ENCODE measurements around the gene VPS54.

DNA sequence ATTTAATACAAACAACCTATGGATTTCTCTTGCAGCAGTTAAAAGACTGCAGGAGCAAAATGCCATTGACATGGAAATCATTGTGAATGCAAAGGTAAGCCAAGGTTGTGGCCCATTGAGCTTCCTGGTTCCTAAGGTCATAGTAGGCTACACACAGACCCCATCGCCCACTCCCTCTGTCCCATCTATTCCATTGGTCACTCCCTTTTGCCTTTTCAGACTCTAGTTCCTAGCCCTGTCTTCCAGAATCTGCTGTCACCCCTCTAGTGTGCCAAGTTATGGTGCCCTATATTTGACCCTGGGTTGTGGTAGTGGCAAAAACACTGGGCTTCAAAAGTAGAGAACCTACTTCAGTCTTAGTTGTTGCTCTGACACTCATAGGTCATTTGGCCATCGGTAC is 132.8 kb downstream of the VPS54 start:
- TF ChIP-seq, protein P1, sequence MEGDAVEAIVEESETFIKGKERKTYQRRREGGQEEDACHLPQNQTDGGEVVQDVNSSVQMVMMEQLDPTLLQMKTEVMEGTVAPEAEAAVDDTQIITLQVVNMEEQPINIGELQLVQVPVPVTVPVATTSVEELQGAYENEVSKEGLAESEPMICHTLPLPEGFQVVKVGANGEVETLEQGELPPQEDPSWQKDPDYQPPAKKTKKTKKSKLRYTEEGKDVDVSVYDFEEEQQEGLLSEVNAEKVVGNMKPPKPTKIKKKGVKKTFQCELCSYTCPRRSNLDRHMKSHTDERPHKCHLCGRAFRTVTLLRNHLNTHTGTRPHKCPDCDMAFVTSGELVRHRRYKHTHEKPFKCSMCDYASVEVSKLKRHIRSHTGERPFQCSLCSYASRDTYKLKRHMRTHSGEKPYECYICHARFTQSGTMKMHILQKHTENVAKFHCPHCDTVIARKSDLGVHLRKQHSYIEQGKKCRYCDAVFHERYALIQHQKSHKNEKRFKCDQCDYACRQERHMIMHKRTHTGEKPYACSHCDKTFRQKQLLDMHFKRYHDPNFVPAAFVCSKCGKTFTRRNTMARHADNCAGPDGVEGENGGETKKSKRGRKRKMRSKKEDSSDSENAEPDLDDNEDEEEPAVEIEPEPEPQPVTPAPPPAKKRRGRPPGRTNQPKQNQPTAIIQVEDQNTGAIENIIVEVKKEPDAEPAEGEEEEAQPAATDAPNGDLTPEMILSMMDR (IDR thresholded peaks at IDR 0.05) = no peak
- no peak for TF ChIP-seq NR3C1 (CRISPR knock-in tag; conservative IDR thresholded peaks at IDR 0.05; ENCODE audit: low read depth)
- TF ChIP-seq, protein P2, sequence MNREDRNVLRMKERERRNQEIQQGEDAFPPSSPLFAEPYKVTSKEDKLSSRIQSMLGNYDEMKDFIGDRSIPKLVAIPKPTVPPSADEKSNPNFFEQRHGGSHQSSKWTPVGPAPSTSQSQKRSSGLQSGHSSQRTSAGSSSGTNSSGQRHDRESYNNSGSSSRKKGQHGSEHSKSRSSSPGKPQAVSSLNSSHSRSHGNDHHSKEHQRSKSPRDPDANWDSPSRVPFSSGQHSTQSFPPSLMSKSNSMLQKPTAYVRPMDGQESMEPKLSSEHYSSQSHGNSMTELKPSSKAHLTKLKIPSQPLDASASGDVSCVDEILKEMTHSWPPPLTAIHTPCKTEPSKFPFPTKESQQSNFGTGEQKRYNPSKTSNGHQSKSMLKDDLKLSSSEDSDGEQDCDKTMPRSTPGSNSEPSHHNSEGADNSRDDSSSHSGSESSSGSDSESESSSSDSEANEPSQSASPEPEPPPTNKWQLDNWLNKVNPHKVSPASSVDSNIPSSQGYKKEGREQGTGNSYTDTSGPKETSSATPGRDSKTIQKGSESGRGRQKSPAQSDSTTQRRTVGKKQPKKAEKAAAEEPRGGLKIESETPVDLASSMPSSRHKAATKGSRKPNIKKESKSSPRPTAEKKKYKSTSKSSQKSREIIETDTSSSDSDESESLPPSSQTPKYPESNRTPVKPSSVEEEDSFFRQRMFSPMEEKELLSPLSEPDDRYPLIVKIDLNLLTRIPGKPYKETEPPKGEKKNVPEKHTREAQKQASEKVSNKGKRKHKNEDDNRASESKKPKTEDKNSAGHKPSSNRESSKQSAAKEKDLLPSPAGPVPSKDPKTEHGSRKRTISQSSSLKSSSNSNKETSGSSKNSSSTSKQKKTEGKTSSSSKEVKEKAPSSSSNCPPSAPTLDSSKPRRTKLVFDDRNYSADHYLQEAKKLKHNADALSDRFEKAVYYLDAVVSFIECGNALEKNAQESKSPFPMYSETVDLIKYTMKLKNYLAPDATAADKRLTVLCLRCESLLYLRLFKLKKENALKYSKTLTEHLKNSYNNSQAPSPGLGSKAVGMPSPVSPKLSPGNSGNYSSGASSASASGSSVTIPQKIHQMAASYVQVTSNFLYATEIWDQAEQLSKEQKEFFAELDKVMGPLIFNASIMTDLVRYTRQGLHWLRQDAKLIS (CRISPR knock-in tag; IDR thresholded peaks at IDR 0.05; ENCODE audit: borderline replicate concordance) = no peak
- no peak for TF ChIP-seq ATF2 (CRISPR knock-in tag; IDR thresholded peaks at IDR 0.05; ENCODE audit: borderline replicate concordance, low read depth)
- no peak for TF ChIP-seq NFYB (CRISPR knock-in tag; conservative IDR thresholded peaks at IDR 0.05; ENCODE audit: low read depth)
- TF ChIP-seq, protein P3, sequence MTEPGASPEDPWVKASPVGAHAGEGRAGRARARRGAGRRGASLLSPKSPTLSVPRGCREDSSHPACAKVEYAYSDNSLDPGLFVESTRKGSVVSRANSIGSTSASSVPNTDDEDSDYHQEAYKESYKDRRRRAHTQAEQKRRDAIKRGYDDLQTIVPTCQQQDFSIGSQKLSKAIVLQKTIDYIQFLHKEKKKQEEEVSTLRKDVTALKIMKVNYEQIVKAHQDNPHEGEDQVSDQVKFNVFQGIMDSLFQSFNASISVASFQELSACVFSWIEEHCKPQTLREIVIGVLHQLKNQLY (CRISPR knock-in tag; IDR thresholded peaks at IDR 0.05) = no peak
- no peak for TF ChIP-seq KAT7 (CRISPR knock-in tag; IDR thresholded peaks at IDR 0.05; ENCODE audit: borderline replicate concordance)
- TF ChIP-seq, protein P4, sequence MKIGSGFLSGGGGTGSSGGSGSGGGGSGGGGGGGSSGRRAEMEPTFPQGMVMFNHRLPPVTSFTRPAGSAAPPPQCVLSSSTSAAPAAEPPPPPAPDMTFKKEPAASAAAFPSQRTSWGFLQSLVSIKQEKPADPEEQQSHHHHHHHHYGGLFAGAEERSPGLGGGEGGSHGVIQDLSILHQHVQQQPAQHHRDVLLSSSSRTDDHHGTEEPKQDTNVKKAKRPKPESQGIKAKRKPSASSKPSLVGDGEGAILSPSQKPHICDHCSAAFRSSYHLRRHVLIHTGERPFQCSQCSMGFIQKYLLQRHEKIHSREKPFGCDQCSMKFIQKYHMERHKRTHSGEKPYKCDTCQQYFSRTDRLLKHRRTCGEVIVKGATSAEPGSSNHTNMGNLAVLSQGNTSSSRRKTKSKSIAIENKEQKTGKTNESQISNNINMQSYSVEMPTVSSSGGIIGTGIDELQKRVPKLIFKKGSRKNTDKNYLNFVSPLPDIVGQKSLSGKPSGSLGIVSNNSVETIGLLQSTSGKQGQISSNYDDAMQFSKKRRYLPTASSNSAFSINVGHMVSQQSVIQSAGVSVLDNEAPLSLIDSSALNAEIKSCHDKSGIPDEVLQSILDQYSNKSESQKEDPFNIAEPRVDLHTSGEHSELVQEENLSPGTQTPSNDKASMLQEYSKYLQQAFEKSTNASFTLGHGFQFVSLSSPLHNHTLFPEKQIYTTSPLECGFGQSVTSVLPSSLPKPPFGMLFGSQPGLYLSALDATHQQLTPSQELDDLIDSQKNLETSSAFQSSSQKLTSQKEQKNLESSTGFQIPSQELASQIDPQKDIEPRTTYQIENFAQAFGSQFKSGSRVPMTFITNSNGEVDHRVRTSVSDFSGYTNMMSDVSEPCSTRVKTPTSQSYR (CRISPR knock-in tag; IDR thresholded peaks at IDR 0.05) = no peak
- TF ChIP-seq RORB (CRISPR knock-in tag; IDR thresholded peaks at IDR 0.05) = no peak
- TF ChIP-seq FOXJ3 (CRISPR knock-in tag; IDR thresholded peaks at IDR 0.05; ENCODE audit: borderline replicate concordance) = no peak
- TF ChIP-seq TEAD1 (CRISPR knock-in tag; IDR thresholded peaks at IDR 0.05) = no peak
- TF ChIP-seq ATF6 (CRISPR knock-in tag; IDR thresholded peaks at IDR 0.05) = no peak
- TF ChIP-seq, protein P5, sequence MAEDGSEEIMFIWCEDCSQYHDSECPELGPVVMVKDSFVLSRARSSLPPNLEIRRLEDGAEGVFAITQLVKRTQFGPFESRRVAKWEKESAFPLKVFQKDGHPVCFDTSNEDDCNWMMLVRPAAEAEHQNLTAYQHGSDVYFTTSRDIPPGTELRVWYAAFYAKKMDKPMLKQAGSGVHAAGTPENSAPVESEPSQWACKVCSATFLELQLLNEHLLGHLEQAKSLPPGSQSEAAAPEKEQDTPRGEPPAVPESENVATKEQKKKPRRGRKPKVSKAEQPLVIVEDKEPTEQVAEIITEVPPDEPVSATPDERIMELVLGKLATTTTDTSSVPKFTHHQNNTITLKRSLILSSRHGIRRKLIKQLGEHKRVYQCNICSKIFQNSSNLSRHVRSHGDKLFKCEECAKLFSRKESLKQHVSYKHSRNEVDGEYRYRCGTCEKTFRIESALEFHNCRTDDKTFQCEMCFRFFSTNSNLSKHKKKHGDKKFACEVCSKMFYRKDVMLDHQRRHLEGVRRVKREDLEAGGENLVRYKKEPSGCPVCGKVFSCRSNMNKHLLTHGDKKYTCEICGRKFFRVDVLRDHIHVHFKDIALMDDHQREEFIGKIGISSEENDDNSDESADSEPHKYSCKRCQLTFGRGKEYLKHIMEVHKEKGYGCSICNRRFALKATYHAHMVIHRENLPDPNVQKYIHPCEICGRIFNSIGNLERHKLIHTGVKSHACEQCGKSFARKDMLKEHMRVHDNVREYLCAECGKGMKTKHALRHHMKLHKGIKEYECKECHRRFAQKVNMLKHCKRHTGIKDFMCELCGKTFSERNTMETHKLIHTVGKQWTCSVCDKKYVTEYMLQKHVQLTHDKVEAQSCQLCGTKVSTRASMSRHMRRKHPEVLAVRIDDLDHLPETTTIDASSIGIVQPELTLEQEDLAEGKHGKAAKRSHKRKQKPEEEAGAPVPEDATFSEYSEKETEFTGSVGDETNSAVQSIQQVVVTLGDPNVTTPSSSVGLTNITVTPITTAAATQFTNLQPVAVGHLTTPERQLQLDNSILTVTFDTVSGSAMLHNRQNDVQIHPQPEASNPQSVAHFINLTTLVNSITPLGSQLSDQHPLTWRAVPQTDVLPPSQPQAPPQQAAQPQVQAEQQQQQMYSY (CRISPR knock-in tag; IDR thresholded peaks at IDR 0.05) = no peak
- TF ChIP-seq JUN (CRISPR knock-in tag; IDR thresholded peaks at IDR 0.05) = no peak

Measured in WTC11 (cell line).